Renal cortex interstitium (tissue), 11 donors: Measurements from ENCODE around the gene GNB1L. TPM values are rescaled to one million over a fixed set of nuclear protein-coding genes. Genes with fewer than 3 reads are reported as not detected.
A peak's percentile ranks its signal among the peaks of the same experiment; 100 is the strongest.

Experiments
- DNase-seq, 11 donors: peaks; one replicate each; pipeline ENCODE4 v3.0.0-alpha.2; 2013; ENCODE audit warnings: low read depth in 9 of 11, low spot score in 4 of 11; ENCODE audit errors: extremely low read depth in 1 of 11
- polyA plus RNA-seq, 3 donors: library from polyadenylated mRNA; unstranded; fragments of 120-200 nt; gene quantifications; one replicate each; pipeline ENCODE4 v1.2.1, GENCODE V29; 2013; ENCODE audit not compliant: insufficient read length in 3 of 3

The GNB1L gene
- polyA plus RNA-seq, 3 donors, result 3.2 to 5.8 (median 4.7) TPM

GRCh38 chr22:19879992-19880785 is 25.5 kb upstream of the GNB1L start:
- no peak for DNase-seq

GRCh38 chr22:19879643-19879991 is 24.9 kb upstream of the GNB1L start:
- no peak for DNase-seq

GRCh38 chr22:19879246-19879570 is 24.5 kb upstream of the GNB1L start:
- DNase-seq, result no peak

DNA sequence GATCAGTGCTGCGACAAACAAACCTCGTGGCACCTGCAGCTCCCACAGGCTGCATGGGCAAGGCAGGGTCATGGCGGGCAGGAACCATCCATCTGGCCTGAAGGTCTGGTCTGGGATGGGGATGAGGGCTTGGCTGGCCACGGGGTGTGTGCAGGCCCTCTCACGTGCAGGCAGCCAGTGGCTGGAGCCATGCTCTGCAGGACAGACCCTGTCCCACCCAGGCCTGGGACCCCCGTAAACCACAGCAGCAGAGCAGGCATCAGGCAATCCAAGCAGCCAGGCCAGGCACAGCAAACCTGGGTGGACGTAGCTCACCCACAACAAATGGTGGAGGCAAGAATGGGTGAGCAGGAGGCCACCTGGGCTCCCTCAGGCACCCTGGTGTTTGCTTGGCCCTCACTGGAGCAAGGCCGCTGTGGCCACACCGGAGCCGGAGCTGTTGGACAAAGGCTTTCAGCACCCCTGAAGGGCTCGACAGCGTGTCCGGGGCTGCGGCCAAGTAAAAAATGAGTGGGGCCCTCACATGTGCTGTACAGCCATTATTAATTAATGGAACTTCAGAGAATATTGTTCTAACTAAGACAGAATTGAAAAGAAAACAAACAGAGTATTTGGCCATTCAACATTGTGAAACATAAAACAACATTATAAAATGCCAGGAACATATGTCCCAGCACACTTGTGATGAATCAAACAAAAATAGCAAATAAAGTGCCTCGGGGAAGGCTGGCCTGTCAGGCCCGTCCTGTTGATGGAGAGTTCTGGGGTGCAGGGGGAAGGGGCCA is 24.0 kb upstream of the GNB1L start:
- no peak for DNase-seq

- DNase-seq, result no peak
Observed at GRCh38 chr22:19877626-19878339, 23.1 kb upstream of the GNB1L start.

DNA sequence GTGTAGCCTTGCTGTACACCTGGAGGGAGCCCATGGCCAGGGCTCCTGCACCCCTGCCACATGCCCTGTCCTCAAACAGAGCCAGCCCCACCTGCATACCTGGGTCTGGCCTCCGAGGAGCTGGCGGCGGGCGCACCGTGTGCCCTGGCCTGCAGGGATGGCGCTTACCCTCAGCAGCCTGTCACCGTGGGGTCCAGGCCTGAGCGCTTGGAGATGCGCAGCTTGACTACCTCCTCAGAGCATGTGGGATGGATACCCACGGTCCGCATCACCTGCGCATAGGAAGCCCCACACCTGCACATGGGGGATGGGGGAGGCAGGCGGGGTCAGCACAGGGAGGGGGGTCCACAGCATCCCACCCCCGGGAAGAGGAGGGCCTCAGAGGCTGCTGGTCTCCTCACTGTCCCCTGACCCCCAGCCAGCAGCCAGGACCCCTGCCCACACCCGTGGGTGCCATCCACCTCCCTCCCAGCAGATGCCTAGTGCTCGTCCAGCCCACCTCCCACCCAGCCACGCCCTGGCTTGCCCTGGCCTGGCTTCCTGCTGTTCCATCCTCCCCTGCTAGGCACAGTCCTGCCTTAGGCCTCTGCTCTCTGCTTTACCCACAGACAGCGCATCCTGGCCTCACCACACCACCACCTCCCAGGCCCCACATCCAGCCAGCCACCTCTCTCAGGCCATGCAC is 22.4 kb upstream of the GNB1L start:
- no peak for DNase-seq

GRCh38 chr22:19876314-19876940 is 21.8 kb upstream of the GNB1L start:
- DNase-seq, result no peak

GRCh38 chr22:19875531-19876313 is 21.0 kb upstream of the GNB1L start:
- DNase-seq, result no peak

DNA sequence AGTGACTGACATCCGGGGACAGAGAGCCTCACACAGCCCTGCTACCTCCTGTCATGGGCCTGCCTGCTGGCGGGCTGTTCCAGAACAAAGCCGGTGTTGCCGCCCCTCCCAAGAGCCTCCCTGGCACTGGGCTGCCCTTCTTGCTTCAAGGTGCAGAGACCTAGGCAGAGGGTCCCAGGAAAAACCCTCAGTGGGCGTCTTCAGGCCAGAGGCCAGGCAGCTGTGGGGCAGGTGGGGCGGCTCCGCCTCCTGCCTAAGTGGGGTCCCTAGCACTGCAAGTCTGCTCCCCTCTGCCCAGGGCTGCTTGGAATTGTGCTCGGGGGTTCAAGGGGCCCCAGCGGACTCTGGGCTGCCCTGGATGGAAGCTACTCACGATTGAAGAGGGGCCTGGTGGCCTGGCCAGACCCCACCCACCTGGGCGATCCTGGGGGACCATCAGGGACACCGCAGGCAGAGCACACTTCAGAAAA is 20.4 kb upstream of the GNB1L start:
- DNase-seq, result no peak

GRCh38 chr22:19874307-19875060 is 19.8 kb upstream of the GNB1L start:
- peak in 1 of 11 donors; percentile 40 for DNase-seq

- DNase-seq, result no peak
Observed at GRCh38 chr22:19873960-19874306, 19.3 kb upstream of the GNB1L start.

GRCh38 chr22:19873138-19873959 is 18.7 kb upstream of the GNB1L start:
- DNase-seq, result no peak

DNA sequence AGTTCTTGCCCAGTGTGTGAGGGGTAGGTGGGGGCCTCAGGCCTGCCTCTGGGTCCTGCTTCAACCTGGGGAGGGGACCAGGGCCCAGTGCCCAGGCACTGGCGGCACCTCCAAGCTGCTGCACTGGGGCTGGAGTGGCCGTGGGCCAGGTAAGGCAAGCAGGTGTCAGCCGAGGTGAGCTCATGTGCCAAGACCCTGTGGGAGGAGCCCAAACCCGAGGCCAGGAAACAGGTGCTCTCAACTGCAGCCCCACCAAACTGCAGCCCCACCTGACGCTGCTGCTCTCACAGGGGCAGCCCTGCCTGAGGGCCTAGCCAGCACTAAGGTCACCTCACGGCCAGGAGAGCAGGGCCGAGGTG is 18.1 kb upstream of the GNB1L start:
- no peak for DNase-seq

- no peak for DNase-seq
Observed at GRCh38 chr22:19871845-19872778, 17.4 kb upstream of the GNB1L start.

DNA sequence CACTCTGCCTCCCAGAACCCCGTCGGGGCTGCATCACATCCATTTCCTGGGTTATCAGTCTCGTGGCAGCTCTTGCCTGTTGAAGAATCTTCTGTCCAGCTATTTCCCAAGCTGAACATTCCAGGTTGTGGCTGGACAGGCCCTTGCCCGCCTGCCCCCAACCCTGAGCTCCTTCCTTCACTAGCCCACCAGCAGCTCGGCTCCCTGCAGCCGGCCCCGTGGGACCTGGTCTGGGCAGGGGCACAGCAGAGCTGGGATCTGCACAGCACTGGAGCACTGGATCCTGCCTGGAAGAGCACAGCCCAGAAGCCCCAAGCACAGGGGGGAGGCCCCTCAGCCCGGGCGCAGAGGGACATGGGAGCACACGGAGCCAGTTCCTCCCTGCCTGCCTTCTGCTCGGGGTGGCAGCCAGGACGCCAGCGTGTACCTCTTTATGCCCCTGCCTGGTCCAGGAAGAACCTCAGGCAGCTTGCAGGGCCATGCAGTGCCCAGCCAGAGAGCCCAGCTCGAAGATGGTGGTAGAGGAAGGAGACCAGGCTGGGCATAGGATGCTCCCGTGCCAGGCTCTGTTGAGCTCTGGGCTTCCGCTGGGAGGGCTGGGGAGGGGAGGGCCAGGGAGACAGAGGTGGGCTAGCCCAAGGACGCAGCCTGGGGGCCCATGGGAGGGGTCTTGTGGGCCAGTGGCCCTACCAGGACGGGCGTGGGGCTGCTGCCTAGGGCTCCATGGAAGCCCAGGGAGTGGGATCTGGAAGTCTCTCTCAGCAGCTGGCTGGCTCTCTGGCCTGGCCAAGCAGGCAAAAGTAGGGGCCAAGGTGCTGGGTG is 16.6 kb upstream of the GNB1L start:
- DNase-seq, result no peak
